GM19035 (cell line): Measurements from ENCODE around the gene GJA1.

Experiments used
- ATAC-seq: cut with Tn5 transposase; IDR thresholded peaks from one replicate; pipeline ENCODE4 v1.9.1; 2021; ENCODE audit not compliant: unreplicated experiment

Gene GJA1

GRCh38 chr6:121482004-121482693 lies 46.7 kb downstream of the GJA1 start:
- no peak for ATAC-seq

DNA sequence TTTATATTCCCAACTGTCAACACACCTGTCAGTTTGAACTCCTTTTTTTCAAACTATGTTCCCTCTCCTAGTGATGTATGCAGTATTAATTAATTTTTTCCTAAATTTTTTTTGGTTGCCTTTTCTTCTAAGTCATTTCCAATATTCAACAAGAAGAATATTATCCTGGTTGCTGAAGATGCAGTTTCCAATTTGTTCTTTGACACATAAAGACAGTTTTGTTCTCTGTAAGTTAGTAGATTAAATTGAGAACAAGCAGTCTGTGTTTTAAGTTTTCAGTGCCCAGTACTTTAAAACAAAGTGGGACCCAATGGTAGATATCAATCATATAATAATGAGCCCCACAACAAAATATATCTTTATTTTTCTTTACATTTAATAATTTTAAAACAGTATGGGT lies 47.3 kb downstream of the GJA1 start:
- ATAC-seq: no peak

DNA sequence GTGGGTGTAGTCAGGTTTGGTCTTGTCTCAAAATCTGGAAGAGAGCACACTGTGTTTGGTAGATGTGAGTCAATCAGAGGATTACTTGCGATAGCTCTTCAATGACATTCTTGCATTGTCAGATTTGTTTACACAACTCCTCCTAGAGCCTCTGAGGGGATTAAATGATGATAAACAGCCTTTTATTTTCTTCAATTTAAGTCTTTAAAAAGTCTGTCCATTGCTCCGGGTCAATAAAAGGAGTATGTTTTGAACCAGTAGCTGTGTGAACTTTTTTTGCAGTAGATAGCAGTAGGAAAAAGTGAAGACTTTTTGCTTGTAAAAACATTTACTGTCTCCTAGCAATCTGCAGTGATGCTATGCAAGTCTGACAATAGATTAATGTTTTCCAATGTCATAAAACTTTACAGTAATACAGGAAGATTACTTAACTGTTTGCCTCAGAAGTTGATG lies 49.9 kb downstream of the GJA1 start:
- no peak for ATAC-seq

GRCh38 chr6:121491576-121491975 lies 56.1 kb downstream of the GJA1 start:
- ATAC-seq: no peak

- ATAC-seq: no peak
Observed at GRCh38 chr6:121492536-121492935, 57.1 kb downstream of the GJA1 start.

DNA sequence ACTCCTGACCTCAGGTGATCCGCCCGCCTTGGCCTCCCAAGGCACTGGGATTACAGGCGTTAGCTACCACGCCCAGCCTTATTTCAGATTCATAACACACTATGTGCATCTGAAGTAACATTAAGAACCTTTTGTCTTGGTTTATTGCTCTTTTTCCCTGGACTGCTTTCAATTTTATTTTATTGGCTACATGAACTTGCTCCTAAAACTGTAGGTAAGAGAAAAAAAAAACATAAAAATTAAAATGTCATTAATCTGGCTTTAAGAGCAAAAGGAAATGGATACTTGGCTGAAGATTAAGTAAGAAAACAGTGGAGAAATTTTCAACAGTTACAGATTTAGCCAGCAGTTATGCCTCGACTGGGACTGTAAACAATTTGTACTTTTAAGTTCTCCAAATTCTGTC lies 62.5 kb downstream of the GJA1 start:
- no peak for ATAC-seq

DNA sequence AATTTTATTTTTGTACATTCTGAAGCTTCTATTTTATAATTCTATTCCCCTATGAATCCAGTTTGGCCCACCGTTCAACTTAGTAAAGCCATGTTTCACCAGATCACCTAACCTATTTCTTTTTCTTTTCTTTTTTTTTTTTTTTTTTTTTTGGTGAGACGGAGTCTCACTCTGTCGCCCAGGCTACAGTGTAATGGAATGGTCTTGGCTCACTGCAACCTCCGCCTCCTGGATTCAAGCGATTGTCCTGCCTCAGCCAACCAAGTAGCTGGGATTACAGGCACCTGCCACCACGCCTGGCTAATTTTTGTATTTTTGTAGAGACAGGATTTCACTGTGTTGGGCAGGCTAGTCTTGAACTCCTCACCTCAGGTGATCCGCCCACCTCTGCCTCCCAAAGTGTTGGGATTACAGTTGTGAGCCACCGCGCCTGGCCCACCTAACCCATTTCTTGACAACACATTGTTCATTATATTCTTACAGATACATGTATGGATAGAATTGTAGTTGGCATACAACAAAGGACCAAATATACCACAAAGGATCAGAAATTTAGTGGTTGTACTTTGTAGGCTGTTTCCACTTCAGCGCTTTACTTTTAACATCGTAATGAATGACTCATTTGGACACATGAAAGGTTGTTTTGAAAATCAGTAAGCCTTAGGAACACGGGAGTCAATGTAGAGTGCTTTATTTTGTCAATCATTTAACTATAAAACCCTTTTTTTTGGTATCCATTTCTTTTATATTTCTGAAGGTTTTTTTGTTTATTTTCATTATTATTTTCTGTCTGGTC lies 63.2 kb downstream of the GJA1 start:
- ATAC-seq: no peak
